ENCODE data around the gene TPP2.

DNA sequence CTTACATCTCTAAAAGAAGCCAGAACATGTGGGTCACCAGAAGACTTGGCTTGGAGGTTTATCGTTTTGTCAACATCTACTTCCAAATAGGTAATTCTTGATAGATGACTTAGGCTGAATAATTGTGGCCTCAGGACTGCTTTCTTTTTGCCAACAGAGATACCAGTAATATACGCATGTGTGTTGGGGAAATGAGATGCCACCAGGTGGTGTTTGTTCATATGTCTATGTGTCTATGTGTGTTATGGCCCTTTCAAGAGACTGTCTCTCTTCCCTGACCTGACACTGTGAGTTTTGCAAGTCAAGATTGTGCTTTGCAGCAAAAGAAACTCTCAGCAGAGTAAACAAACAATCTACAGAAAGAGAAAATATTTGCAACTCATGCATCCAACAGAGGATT is 129.6 kb downstream of the TPP2 start:
- TF ChIP-seq CTCF (IDR thresholded peaks at IDR 0.05) (no peak), POLR2A (IDR thresholded peaks at IDR 0.05) (no peak)
